CD4-positive, alpha-beta T cell (primary cell): ENCODE data around the gene MTHFR. TPM values are rescaled to one million over a fixed set of nuclear protein-coding genes. Genes with fewer than 3 reads are reported as not detected.

Experiments
- ATAC-seq: fragments of 200-7000 bp; cut with Tn5 transposase; one replicate; pipeline ENCODE4 v1.10.0; 2022; ENCODE audit warnings: mild to moderate bottlenecking; ENCODE audit not compliant: poor library complexity
- CTCF ChIA-PET: fragments of 350-600 bp; sonication (Branson Sonifier 250); formaldehyde crosslinking; loops from one replicate; lab custom pipeline; 2021; ENCODE audit warnings: antibody characterized with exemption, inconsistent platforms; lab: Charles Lee
- POLR2A ChIA-PET: fragments of 350-600 bp; sonication (Branson Sonifier 250); formaldehyde crosslinking; loops from one replicate; lab custom pipeline; 2021; ENCODE audit warnings: antibody characterized with exemption, inconsistent platforms; lab: Charles Lee
- DNase-seq, 14 experiments: peaks; one replicate each; pipeline ENCODE4 v3.0.0-alpha.2; 2013 to 2020; ENCODE audit warnings: mixed read lengths in 2 of 14
- H3K27ac ChIP-seq, 2 donors: one replicate each; pipeline versions ENCODE4 v1.5.1 to v1.7.0; 2013; ENCODE audit warnings: low read length in 2 of 2, low read depth in 1 of 2, mild to moderate bottlenecking in 1 of 2
- H3K27me3 ChIP-seq, 2 experiments: 1 replicate in 1 of 2; 2 replicates in 1 of 2; pipeline versions ENCODE4 v1.6.1 to v1.7.0; 2013; ENCODE audit warnings: low read length in 2 of 2, control low read depth in 1 of 2, mild to moderate bottlenecking in 1 of 2, moderate library complexity in 1 of 2; ENCODE audit not compliant: insufficient read depth in 2 of 2, control insufficient read depth in 1 of 2
- H3K36me3 ChIP-seq: one replicate; pipeline ENCODE4 v1.6.1; 2013; ENCODE audit warnings: low read length, control low read depth; ENCODE audit not compliant: insufficient read depth
- H3K4me1 ChIP-seq: one replicate; pipeline ENCODE4 v1.6.1; 2013; ENCODE audit warnings: low read length, control low read depth; ENCODE audit not compliant: insufficient read depth
- H3K4me3 ChIP-seq: one replicate; pipeline ENCODE4 v1.5.1; 2013; ENCODE audit warnings: mild to moderate bottlenecking, low read length, moderate library complexity
- H3K9me3 ChIP-seq, 2 experiments: 1 replicate in 1 of 2; 2 replicates in 1 of 2; pipeline versions ENCODE4 v1.6.1 to v1.7.0; 2013; ENCODE audit warnings: low read length in 2 of 2, mild to moderate bottlenecking in 2 of 2, control low read depth in 1 of 2, moderate library complexity in 1 of 2; ENCODE audit not compliant: control insufficient read depth in 1 of 2, insufficient read depth in 1 of 2
- H3K27ac Mint-ChIP-seq: one replicate; pipeline ENCODE4 v1.8.0; 2020; ENCODE audit warnings: mixed read lengths
- H3K27me3 Mint-ChIP-seq: one replicate; pipeline ENCODE4 v1.8.0; 2021; ENCODE audit warnings: mixed read lengths
- H3K36me3 Mint-ChIP-seq: one replicate; pipeline ENCODE4 v1.8.0; 2021; ENCODE audit warnings: low read depth, mixed read lengths
- H3K4me1 Mint-ChIP-seq: one replicate; pipeline ENCODE4 v1.8.0; 2021; ENCODE audit warnings: low read depth, mixed read lengths
- H3K4me3 Mint-ChIP-seq: one replicate; pipeline ENCODE4 v1.8.0; 2020; ENCODE audit warnings: mild to moderate bottlenecking, mixed read lengths
- H3K9me3 Mint-ChIP-seq: one replicate; pipeline ENCODE4 v1.8.0; 2020; ENCODE audit warnings: mixed read lengths
- CTCF ChIP-seq: fragments of 200-600 bp; IDR thresholded peaks from one replicate; pipeline ENCODE4 v1.8.0; 2022; ENCODE audit warnings: antibody characterized with exemption, mild to moderate bottlenecking
- intact Hi-C, 2 experiments: fragments of 100-400 bp; cut with DNase I in 1 of 2; cut with micrococcal nuclease in 1 of 2; formaldehyde crosslinking; loops; one replicate each; pipeline versions ENCODE4 v1.15.1 to v1.9.0; 2023 to 2025; cut with DNase I, micrococcal nuclease
- total RNA-seq, 174 experiments: library from RNA in 2 of 174; stranded (reverse) in 2 of 174; gene quantifications; one replicate each; pipeline ENCODE4 v1.2.3 and lab custom pipeline; 2021 to 2026

Gene MTHFR
- total RNA-seq, 2 experiments from 2014 or later = 30.8 to 31.3 TPM

- H3K4me3 ChIP-seq = peak overlapping the region; percentile 59
- CTCF ChIA-PET = interaction anchor here (1.0 to 1.2 kb wide), 2 partner anchors 139 to 152 kb away, joined by 4 read pairs; partner anchors contain the start of gene FBXO6
Observed at GRCh38 chr1:11802616-11802972, 3.2 kb downstream of the MTHFR start.

GRCh38 chr1:11800756-11801433 is 4.9 kb downstream of the MTHFR start:
- Mint-ChIP-seq H3K27ac (no peak overlapping the region), H3K4me1 (peaks cover 35% of the 10 kb centered on the region), H3K9me3 (no peaks in the 10 kb centered on the region), H3K27me3 (no peaks in the 10 kb centered on the region), H3K4me3 (no peak overlapping the region), H3K36me3 (peaks cover 51% of the 10 kb centered on the region)
- intact Hi-C loops = loop anchor here in 1 of 2 experiments (5.0 kb wide), 1 partner anchor 64 kb away; the partner anchor contains the start of gene AGTRAP
- ChIA-PET POLR2A (no interaction called here), CTCF (no interaction called here)
- H3K4me1 ChIP-seq = peaks cover 47% of the 10 kb centered on the region
- H3K27ac ChIP-seq = no peak overlapping the region
- no peaks in the 10 kb centered on the region for H3K9me3 ChIP-seq
- ATAC-seq = no peak
- H3K4me3 ChIP-seq = no peak overlapping the region
- DNase-seq = no peak
- TF ChIP-seq CTCF = no peak
- H3K36me3 ChIP-seq = peaks cover 43% of the 10 kb centered on the region
- H3K27me3 ChIP-seq = no peaks in the 10 kb centered on the region

More at GRCh38 chr1:11802616-11802972, 3.2 kb downstream of the MTHFR start:
- intact Hi-C loops = loop anchor here in 1 of 2 experiments (2.0 to 5.0 kb wide), 2 partner anchors 65 to 122 kb away; partner anchors contain the start of genes AGTRAP and MAD2L2
- peak overlapping the region; percentile 99 for H3K4me3 Mint-ChIP-seq
- POLR2A ChIA-PET = interaction anchor here (1.1 to 2.6 kb wide), 3 partner anchors 83 to 107 kb away, joined by 3 to 20 read pairs (median 11); no protein-coding TSS in a partner anchor
- ATAC-seq (no peak), DNase-seq (no peak)
- H3K36me3 Mint-ChIP-seq = peaks cover 46% of the 10 kb centered on the region
- TF ChIP-seq CTCF = no peak
- peaks cover 60% of the 10 kb centered on the region for H3K4me1 ChIP-seq
- H3K9me3 Mint-ChIP-seq = no peaks in the 10 kb centered on the region
- H3K27ac Mint-ChIP-seq = peak overlapping the region; percentile 91
- H3K27ac ChIP-seq = peak overlapping the region in 1 of 2 donors; percentile 38
- H3K4me1 Mint-ChIP-seq = peaks cover 52% of the 10 kb centered on the region
- H3K36me3 ChIP-seq = peaks cover 32% of the 10 kb centered on the region
- H3K9me3 ChIP-seq = no peaks in the 10 kb centered on the region
- H3K27me3 Mint-ChIP-seq = no peaks in the 10 kb centered on the region
- no peaks in the 10 kb centered on the region for H3K27me3 ChIP-seq

GRCh38 chr1:11800391-11800755 is 5.4 kb downstream of the MTHFR start:
- peaks cover 54% of the 10 kb centered on the region for H3K36me3 Mint-ChIP-seq
- H3K27me3 Mint-ChIP-seq = no peaks in the 10 kb centered on the region
- H3K9me3 Mint-ChIP-seq = no peaks in the 10 kb centered on the region
- Histone ChIP-seq H3K4me3 (no peak overlapping the region), H3K4me1 (peaks cover 44% of the 10 kb centered on the region), H3K27me3 (no peaks in the 10 kb centered on the region), H3K36me3 (peaks cover 48% of the 10 kb centered on the region), H3K27ac (no peak overlapping the region), H3K9me3 (no peaks in the 10 kb centered on the region)
- TF ChIP-seq CTCF = no peak
- ChIA-PET POLR2A (no interaction called here), CTCF (no interaction called here)
- H3K4me1 Mint-ChIP-seq = peaks cover 34% of the 10 kb centered on the region
- intact Hi-C loops = loop anchor here in 1 of 2 experiments (5.0 kb wide), 1 partner anchor 63 kb away; the partner anchor contains the start of gene AGTRAP
- no peak for ATAC-seq
- H3K27ac Mint-ChIP-seq = no peak overlapping the region
- no peak for DNase-seq
- H3K4me3 Mint-ChIP-seq = no peak overlapping the region
